ENCODE data around the gene SECTM1. TPM values are rescaled to one million over a fixed set of nuclear protein-coding genes. Genes with fewer than 3 reads are reported as not detected.
"Not testable (repeated sequence)": the region's sequence is repeated elsewhere in the genome, so short reads cannot be mapped to it uniquely, and the experiment has no call there.

The SECTM1 gene
- polyA plus RNA-seq, 1 experiment, result 34.4 TPM

DNA sequence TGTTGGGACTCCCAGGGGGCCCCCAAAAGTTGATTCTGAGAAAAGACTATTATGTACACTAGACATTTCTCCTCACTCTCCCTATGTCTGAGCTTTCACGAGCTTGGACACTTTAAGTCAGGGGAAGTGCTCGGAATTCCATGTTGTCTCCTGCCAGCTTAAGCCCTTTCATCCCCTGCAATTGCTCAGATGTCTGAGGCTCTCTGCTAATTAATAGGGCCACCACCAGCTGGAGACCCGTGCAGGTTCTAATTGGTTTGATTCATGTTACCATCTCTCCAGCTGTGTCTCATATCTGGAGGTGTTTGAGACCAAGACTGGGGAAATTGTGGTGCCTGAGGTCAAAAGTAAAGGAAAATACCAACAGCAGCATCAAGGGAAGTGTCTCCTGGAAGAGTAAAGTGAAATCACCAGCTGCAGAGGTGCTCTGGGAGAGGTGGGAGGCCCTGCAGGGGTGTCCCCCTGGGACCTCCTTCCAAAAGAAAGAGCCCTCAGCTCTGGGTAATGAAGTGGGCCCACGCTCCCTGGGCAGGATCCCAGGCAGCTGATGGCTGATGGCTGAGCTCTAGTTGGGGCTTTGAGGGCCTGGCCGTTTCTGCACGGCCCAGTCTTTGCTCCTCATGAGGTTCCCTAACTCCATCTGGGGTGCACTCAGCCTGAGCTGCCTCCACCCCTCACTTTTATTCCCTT is 32.2 kb upstream of the SECTM1 start:
- POLR2A ChIA-PET, result no interaction called here
- H3K27me3 ChIP-seq (ENCODE audit: control insufficient read depth, insufficient read depth, low read length), result peaks cover 21% of the 10 kb centered on the region
- no peak overlapping the region for H3K4me3 ChIP-seq (ENCODE audit: low read depth, low read length)
- H3K36me3 ChIP-seq (ENCODE audit: control insufficient read depth, insufficient read depth, low read length), result no peaks in the 10 kb centered on the region
- TF ChIP-seq, protein P1, sequence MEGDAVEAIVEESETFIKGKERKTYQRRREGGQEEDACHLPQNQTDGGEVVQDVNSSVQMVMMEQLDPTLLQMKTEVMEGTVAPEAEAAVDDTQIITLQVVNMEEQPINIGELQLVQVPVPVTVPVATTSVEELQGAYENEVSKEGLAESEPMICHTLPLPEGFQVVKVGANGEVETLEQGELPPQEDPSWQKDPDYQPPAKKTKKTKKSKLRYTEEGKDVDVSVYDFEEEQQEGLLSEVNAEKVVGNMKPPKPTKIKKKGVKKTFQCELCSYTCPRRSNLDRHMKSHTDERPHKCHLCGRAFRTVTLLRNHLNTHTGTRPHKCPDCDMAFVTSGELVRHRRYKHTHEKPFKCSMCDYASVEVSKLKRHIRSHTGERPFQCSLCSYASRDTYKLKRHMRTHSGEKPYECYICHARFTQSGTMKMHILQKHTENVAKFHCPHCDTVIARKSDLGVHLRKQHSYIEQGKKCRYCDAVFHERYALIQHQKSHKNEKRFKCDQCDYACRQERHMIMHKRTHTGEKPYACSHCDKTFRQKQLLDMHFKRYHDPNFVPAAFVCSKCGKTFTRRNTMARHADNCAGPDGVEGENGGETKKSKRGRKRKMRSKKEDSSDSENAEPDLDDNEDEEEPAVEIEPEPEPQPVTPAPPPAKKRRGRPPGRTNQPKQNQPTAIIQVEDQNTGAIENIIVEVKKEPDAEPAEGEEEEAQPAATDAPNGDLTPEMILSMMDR (IDR thresholded peaks at IDR 0.05; ENCODE audit: insufficient read depth, low read depth, low read length), result no peak
- no peak for DNase-seq (ENCODE audit: low read depth)
- CTCF ChIA-PET, result interaction anchor here (0.6 to 1.4 kb wide), 4 partner anchors 13 to 147 kb away, joined by 3 read pairs; no protein-coding TSS in a partner anchor

GRCh38 chr17:82361885-82362633 is 28.5 kb upstream of the SECTM1 start:
- TF ChIP-seq, protein P1 (IDR thresholded peaks at IDR 0.05; ENCODE audit: insufficient read depth, low read depth, low read length), result no peak

DNA sequence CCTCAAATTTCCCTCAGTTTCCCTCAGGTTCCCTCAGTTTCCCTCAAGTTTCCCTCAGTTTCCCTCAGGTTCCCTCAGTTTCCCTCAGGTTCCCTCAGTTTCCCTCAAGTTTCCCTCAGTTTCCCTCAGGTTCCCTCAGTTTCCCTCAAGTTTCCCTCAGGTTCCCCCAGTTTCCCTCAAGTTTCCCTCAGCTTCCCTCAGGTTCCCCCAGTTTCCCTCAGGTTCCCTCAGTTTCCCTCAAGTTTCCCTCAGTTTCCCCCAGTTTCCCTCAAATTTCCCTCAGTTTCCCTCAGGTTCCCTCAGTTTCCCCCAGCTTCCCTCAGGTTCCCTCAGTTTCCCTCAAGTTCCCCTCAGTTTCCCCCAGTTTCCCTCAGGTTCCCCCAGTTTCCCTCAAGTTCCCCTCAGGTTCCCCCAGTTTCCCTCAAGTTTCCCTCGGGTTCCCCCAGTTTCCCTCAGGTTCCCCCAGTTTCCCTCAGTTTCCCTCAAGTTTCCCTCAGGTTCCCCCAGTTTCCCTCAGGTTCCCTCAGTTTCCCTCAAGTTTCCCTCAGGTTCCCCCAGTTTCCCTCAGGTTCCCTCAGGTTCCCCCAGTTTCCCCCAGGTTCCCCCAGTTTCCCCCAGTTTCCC is 26.0 kb upstream of the SECTM1 start:
- CTCF ChIA-PET, result interaction anchor here (1.3 kb wide), 1 partner anchor 56 kb away, joined by 5 read pairs; no protein-coding TSS in a partner anchor
- DNase-seq (ENCODE audit: low read depth), result not testable (repeated sequence)

More at GRCh38 chr17:82361885-82362633, 28.5 kb upstream of the SECTM1 start:
- DNase-seq (ENCODE audit: low read depth), result no peak
- Histone ChIP-seq H3K36me3 (ENCODE audit: control insufficient read depth, insufficient read depth, low read length) (no peaks in the 10 kb centered on the region), H3K4me3 (ENCODE audit: low read depth, low read length) (no peak overlapping the region), H3K27me3 (ENCODE audit: control insufficient read depth, insufficient read depth, low read length) (peaks cover 8% of the 10 kb centered on the region)
- POLR2A ChIA-PET, result no interaction called here
- CTCF ChIA-PET, result interaction anchor here (0.6 to 1.7 kb wide), 4 partner anchors 9 to 112 kb away, joined by 3 to 5 read pairs (median 4); no protein-coding TSS in a partner anchor

DNA sequence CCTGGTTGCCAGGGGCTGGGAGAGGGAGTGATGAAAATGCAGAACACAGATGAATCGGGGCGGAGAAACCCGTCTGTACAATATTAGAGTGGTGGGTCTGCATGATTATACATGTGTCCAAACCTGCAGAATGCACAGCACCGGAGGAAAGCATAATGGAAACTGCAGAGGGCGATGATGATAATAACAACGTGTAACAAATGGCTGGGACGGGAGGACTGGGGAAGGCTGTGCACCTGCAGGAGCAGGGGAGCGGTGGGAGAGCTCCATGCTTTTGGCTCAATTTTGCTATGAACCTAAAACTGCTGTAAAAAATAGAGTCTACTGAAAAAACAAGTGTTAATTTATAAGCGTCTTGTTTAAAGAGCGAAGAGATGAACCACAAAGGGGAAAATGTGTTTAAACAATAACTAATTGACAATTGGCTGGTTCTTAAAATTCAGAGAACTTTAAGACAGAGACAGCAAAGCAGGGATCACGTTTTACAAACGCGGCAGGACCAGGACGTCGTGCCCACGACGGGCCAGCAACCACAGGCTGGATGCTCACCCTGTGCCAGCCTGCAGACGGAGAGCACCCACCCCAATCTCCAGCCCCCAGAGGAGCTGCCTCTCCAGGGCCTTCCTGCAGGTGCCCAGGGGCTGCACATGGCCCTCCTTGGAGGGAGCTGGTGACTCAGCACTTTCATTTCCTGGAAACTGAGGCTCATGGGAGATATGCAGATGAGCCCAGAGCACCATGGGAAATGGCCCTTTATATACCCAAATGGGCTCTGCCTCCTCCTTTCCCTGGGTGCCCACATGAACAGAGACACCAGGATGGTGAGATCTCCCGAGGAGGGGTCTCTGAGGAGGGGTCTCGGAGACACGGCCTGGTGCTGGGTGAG is 25.1 kb upstream of the SECTM1 start, which contains the start of gene TEX19:
Gene TEX19, plus strand, starts transcription at position 783 of the 886 bp plus-strand sequence. CDS start 2,904 bp downstream, outside the sequence.
- TF ChIP-seq, protein P1 (IDR thresholded peaks at IDR 0.05; ENCODE audit: insufficient read depth, low read depth, low read length), result no peak
- CTCF ChIA-PET, result interaction anchor here (0.8 to 1.5 kb wide), 4 partner anchors 34 to 59 kb away, joined by 3 to 5 read pairs (median 4); partner anchors contain the start of gene HEXD
- DNase-seq (ENCODE audit: low read depth), result no peak

More for the DNA sequence above, 26.0 kb upstream of the SECTM1 start:
- POLR2A ChIA-PET; H3K36me3 ChIP-seq (ENCODE audit: control insufficient read depth, insufficient read depth, low read length); H3K27me3 ChIP-seq (ENCODE audit: control insufficient read depth, insufficient read depth, low read length); H3K4me3 ChIP-seq (ENCODE audit: low read depth, low read length): not testable (repeated sequence)

GRCh38 chr17:82357394-82357793 is 23.8 kb upstream of the SECTM1 start:
- Histone ChIP-seq H3K36me3 (ENCODE audit: control insufficient read depth, insufficient read depth, low read length) (no peaks in the 10 kb centered on the region), H3K27me3 (ENCODE audit: control insufficient read depth, insufficient read depth, low read length) (peaks cover 4% of the 10 kb centered on the region), H3K4me3 (ENCODE audit: low read depth, low read length) (no peak overlapping the region)
- DNase-seq (ENCODE audit: low read depth), result no peak
- ChIA-PET POLR2A (no interaction called here), CTCF (interaction anchor here (1.2 to 1.5 kb wide), 3 partner anchors 13 to 60 kb away, joined by 3 to 6 read pairs (median 4); partner anchors contain the start of gene HEXD)
- TF ChIP-seq, protein P1 (IDR thresholded peaks at IDR 0.05; ENCODE audit: insufficient read depth, low read depth, low read length), result no peak

More for the DNA sequence above, 25.1 kb upstream of the SECTM1 start, which contains the start of gene TEX19:
- POLR2A ChIA-PET, result no interaction called here
- H3K4me3 ChIP-seq (ENCODE audit: low read depth, low read length), result no peak within 1 kb of the TSS
- peaks cover 4% of the 10 kb centered on the region for H3K27me3 ChIP-seq (ENCODE audit: control insufficient read depth, insufficient read depth, low read length)
- H3K36me3 ChIP-seq (ENCODE audit: control insufficient read depth, insufficient read depth, low read length), result no peaks in the 10 kb centered on the region

Measured in BJ (cell line).